Measurements from ENCODE around the gene HSPBAP1. TPM values are rescaled to one million over a fixed set of nuclear protein-coding genes. Genes with fewer than 3 reads are reported as not detected.

HSPBAP1 gene
- total and polyA plus RNA-seq, 2 of the 13 experiments (the other 11 are each of a cell fraction or from before 2014, with no cell fraction given) = 4.2 to 5.1 TPM

DNA sequence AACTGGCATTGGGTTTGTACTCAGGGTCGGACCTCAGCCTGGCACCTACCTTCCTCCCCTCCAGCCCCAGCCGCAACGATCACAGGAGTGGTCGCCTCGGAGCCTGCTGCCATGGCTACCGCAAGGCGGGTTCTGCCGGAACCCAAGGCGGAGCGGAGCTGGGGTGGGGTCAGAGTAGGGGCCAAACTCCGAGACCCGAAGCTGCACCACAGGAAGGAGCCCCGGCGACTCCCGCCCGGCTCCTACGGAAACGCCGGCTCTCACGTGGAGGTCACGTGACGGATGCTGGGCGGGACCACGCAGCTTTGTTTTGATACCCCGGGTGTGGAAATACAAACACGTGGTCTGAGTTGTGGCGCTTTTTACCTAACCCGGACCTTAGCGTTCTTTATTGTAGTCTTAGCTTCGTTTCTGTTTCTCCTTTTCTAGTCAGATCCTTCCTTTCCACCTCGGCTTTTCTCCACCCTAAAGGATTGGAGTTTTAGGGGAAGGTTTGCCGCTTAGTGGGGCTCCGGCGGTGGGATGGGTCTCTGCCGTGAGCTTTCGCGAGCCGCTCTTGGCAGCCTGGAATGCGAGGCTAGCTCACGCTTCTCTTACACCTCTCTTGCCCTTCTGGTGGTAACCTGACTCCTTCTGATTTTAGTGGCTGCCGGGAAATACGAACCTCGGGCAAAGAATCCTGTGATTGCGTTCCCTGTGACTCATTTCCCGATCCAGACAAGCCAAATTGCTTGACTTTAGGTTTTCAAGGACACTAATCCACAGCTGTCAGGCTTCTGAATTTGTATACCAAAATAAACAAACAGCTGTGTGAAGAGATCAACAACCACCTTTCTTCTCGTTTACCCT, at the start of gene HSPBAP1 (continued):
- no peak; the same call in 1 of the 2 replicates for TF ChIP-seq ZNF816 (CRISPR knock-in tag; IDR thresholded peaks at IDR 0.05; ENCODE audit: borderline replicate concordance)
- peak; percentile 72 for TF ChIP-seq PHF21A (CRISPR knock-in tag; IDR thresholded peaks at IDR 0.05)
- TF ChIP-seq ASH2L (IDR thresholded peaks at IDR 0.05; ENCODE audit: insufficient read length, low read depth, low read length) = peak; percentile 19
- TF ChIP-seq NFYB (CRISPR knock-in tag; IDR thresholded peaks at IDR 0.05) = no peak
- no peak for TF ChIP-seq ZNF282 (IDR thresholded peaks at IDR 0.05; ENCODE audit: partially characterized antibody)
- no peak for TF ChIP-seq AGO1 (IDR thresholded peaks at IDR 0.05; ENCODE audit: low read depth, low read length, poor library complexity, severe bottlenecking)
- peak; percentile 39; the same call in 1 of the 2 replicates for TF ChIP-seq HOXA5 (CRISPR knock-in tag; IDR thresholded peaks at IDR 0.05)
- TF ChIP-seq HDAC6 (IDR thresholded peaks at IDR 0.05; ENCODE audit: low read depth, low read length) = no peak
- peak; percentile 95 for TF ChIP-seq TBX2 (CRISPR knock-in tag; IDR thresholded peaks at IDR 0.05; ENCODE audit: borderline replicate concordance)
- TF ChIP-seq HOXA3 (CRISPR knock-in tag; IDR thresholded peaks at IDR 0.05) = peak; percentile 69; the same call in 1 of the 2 replicates
- TF ChIP-seq ZNF569 (CRISPR knock-in tag; IDR thresholded peaks at IDR 0.05; ENCODE audit: borderline replicate concordance) = no peak
- no peak for TF ChIP-seq ZNF296 (CRISPR knock-in tag; conservative IDR thresholded peaks at IDR 0.05)
- TF ChIP-seq HCFC1 (IDR thresholded peaks at IDR 0.05; ENCODE audit: low read depth, low read length) = peak; percentile 27; the same call in 1 of the 2 replicates
- peak; percentile 75; the same call in 1 of the 2 replicates for TF ChIP-seq ZFP91 (CRISPR knock-in tag; IDR thresholded peaks at IDR 0.05; ENCODE audit: borderline replicate concordance)
- TF ChIP-seq NR2C2 (CRISPR knock-in tag; IDR thresholded peaks at IDR 0.05; ENCODE audit: borderline replicate concordance) = peak; percentile 56; the same call in 1 of the 2 replicates
- TF ChIP-seq REPIN1 (CRISPR knock-in tag; IDR thresholded peaks at IDR 0.05; ENCODE audit: borderline replicate concordance, low read depth) = peak; percentile 45; the same call in 1 of the 2 replicates
- TF ChIP-seq NR1H2 (CRISPR knock-in tag; IDR thresholded peaks at IDR 0.05; ENCODE audit: borderline replicate concordance, low read depth) = no peak
- peak; percentile 33; the same call in 1 of the 2 replicates for TF ChIP-seq BRF2 (CRISPR knock-in tag; IDR thresholded peaks at IDR 0.05)
- peak; percentile 90 for TF ChIP-seq ELF4 (CRISPR knock-in tag; IDR thresholded peaks at IDR 0.05; ENCODE audit: borderline replicate concordance)
- no peak for TF ChIP-seq PLRG1 (conservative IDR thresholded peaks at IDR 0.05)
- TF ChIP-seq KDM2A (CRISPR knock-in tag; IDR thresholded peaks at IDR 0.05; ENCODE audit: borderline replicate concordance, low read depth) = peak; percentile 81; the same call in 1 of the 2 replicates
- no peak for TF ChIP-seq ZNF234 (CRISPR knock-in tag; conservative IDR thresholded peaks at IDR 0.05)
- peak; percentile 87 for TF ChIP-seq RNF2 (conservative IDR thresholded peaks at IDR 0.05; ENCODE audit: low read depth)
- TF ChIP-seq FOXP1 (IDR thresholded peaks at IDR 0.05) = no peak
- peak; percentile 35; the same call in 1 of the 2 replicates for TF ChIP-seq FOXP1 (CRISPR knock-in tag; IDR thresholded peaks at IDR 0.05)
- TF ChIP-seq EEA1 (CRISPR knock-in tag; IDR thresholded peaks at IDR 0.05; ENCODE audit: borderline replicate concordance) = no peak
- peak; percentile 73 for TF ChIP-seq SALL2 (CRISPR knock-in tag; IDR thresholded peaks at IDR 0.05)
- 0 out of 2 replicates have a peak, but pooled peaks have one; percentile 21 for TF ChIP-seq SPEN (CRISPR knock-in tag; IDR thresholded peaks at IDR 0.05; ENCODE audit: low read depth)

Measured in HepG2 (cell line).